Right lobe of liver (tissue), 4 donors: ENCODE measurements around the gene TRMT61A.

Experiments used
- POLR2A ChIP-seq: fragments of 450-650 bp; IDR thresholded peaks from one replicate; pipeline ENCODE4 v1.6.1; 2017; ENCODE audit warnings: antibody characterized with exemption, mild to moderate bottlenecking
- TF ChIP-seq, protein P1 (sequence below), 4 donors: fragments of 200-600 bp in 3 of 4; fragments of 450-650 bp in 1 of 4; IDR thresholded peaks; one replicate each; pipeline versions ENCODE4 v1.5.1 to v1.8.0; 2016 to 2022; ENCODE audit warnings: antibody characterized with exemption in 4 of 4, mild to moderate bottlenecking in 2 of 4
- donor health status: DM: no; HTN: no; CAD: no.
- donor health status: DM: no; HTN: no; CAD: no.
- donor health status: DM: no; HTN: yes; CAD: no.

DNA sequence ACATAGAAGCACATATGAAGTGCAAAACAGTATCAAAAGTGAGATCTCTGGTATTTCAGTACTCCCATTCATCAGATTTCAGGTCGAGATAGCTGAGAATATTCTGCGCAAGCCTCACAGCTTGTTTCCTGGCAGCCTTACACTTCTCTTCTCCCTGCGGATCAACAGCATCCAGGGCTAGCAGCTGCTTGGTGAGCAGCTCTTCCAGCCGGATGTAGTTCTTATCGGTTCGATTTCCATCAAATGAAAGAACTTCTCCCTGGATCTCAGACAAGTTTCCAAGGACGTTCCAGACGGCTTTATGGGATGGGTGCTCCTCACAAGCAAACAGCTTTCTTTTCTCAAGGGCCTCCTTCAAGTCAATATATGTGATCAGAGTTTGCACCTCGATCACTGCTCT is 30.8 kb downstream of the TRMT61A start:
- TF ChIP-seq, protein P1, sequence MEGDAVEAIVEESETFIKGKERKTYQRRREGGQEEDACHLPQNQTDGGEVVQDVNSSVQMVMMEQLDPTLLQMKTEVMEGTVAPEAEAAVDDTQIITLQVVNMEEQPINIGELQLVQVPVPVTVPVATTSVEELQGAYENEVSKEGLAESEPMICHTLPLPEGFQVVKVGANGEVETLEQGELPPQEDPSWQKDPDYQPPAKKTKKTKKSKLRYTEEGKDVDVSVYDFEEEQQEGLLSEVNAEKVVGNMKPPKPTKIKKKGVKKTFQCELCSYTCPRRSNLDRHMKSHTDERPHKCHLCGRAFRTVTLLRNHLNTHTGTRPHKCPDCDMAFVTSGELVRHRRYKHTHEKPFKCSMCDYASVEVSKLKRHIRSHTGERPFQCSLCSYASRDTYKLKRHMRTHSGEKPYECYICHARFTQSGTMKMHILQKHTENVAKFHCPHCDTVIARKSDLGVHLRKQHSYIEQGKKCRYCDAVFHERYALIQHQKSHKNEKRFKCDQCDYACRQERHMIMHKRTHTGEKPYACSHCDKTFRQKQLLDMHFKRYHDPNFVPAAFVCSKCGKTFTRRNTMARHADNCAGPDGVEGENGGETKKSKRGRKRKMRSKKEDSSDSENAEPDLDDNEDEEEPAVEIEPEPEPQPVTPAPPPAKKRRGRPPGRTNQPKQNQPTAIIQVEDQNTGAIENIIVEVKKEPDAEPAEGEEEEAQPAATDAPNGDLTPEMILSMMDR (IDR thresholded peaks at IDR 0.05), result no peak
- no peak for TF ChIP-seq POLR2A
